ENCODE results near the gene CHL1. TPM values are rescaled to one million over a fixed set of nuclear protein-coding genes. Genes with fewer than 3 reads are reported as not detected.
A peak's percentile ranks its signal among the peaks of the same experiment; 100 is the strongest.

Gene CHL1
- total RNA-seq, 1 experiment from 2014 or later, result not detected

GRCh38 chr3:263393-263792 is 66.8 kb downstream of the CHL1 start:
- Mint-ChIP-seq H3K27me3 (ENCODE audit: insufficient read depth, unreplicated experiment) (no peaks in the 10 kb centered on the region), H3K4me3 (ENCODE audit: unreplicated experiment) (no peak overlapping the region), H3K36me3 (ENCODE audit: insufficient read depth, unreplicated experiment) (no peaks in the 10 kb centered on the region), H3K9me3 (ENCODE audit: unreplicated experiment) (no peaks in the 10 kb centered on the region), H3K4me1 (ENCODE audit: low read depth, unreplicated experiment) (no peaks in the 10 kb centered on the region), H3K27ac (ENCODE audit: unreplicated experiment) (no peak overlapping the region)
- peaks cover 23% of the 10 kb centered on the region for H3K4me1 ChIP-seq
- intact Hi-C loops (cut with micrococcal nuclease; ENCODE audit: unreplicated experiment), result no loop called here
- no peak overlapping the region for H3K4me3 ChIP-seq (ENCODE audit: low read depth, low read length)
- no peaks in the 10 kb centered on the region for H3K9me3 ChIP-seq
- no TSS peak for BruUV-seq (replicated peaks)
- no peaks in the 10 kb centered on the region for H3K36me3 ChIP-seq (ENCODE audit: control insufficient read depth, insufficient read depth, low read length)
- H3K27me3 ChIP-seq (replicated peaks; ENCODE audit: control insufficient read depth, insufficient read depth, low read length), result no peaks in the 10 kb centered on the region
- ChIA-PET POLR2A (no interaction called here), CTCF (no interaction called here)
- DNase-seq, result no peak
- TF ChIP-seq, protein P1, sequence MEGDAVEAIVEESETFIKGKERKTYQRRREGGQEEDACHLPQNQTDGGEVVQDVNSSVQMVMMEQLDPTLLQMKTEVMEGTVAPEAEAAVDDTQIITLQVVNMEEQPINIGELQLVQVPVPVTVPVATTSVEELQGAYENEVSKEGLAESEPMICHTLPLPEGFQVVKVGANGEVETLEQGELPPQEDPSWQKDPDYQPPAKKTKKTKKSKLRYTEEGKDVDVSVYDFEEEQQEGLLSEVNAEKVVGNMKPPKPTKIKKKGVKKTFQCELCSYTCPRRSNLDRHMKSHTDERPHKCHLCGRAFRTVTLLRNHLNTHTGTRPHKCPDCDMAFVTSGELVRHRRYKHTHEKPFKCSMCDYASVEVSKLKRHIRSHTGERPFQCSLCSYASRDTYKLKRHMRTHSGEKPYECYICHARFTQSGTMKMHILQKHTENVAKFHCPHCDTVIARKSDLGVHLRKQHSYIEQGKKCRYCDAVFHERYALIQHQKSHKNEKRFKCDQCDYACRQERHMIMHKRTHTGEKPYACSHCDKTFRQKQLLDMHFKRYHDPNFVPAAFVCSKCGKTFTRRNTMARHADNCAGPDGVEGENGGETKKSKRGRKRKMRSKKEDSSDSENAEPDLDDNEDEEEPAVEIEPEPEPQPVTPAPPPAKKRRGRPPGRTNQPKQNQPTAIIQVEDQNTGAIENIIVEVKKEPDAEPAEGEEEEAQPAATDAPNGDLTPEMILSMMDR (IDR thresholded peaks at IDR 0.05; ENCODE audit: insufficient read depth in 1 of 2, low read depth in 1 of 2, low read length in 1 of 2, severe bottlenecking in 1 of 2, unreplicated experiment in 1 of 2), result no peak

DNA sequence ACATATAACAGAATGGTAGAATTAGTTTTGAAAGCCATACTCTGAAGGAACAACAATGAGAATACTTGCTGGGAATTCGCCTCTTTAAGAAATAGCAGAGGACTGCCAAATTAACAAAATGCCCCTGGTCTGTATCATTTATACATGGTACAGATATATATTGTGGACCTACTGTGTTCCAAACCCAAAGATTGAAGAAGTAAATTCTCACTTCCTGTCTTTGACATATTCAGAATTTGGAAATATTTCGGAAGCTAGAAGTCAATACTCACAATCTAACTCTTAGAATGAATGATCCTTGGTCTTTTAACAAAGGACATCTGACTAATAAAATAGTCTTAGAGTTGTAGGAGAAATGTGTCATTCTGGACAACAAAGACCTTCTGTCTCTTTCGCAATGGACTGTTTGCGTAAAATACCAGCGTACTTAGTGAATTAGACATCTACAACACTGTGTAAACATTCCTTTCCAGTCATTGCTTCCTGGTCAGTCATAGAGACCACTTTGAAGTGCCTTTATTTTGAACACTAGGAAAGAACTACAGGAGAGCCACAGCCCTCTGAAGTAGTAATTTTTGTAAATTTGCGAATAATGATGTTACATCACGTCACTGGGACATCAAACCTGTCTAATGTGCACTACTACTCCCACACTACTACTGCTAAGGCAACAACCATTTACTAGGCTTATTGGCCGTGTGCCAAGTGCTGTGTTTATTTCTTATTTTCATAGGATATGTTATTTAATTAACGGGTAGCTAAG is 68.0 kb downstream of the CHL1 start:
- H3K9me3 Mint-ChIP-seq (ENCODE audit: unreplicated experiment), result no peaks in the 10 kb centered on the region
- BruUV-seq (replicated peaks), result no TSS peak
- CTCF ChIA-PET, result interaction anchor here (0.6 kb wide), 1 partner anchor 89 kb away, joined by 3 read pairs; no protein-coding TSS in a partner anchor
- H3K4me3 Mint-ChIP-seq (ENCODE audit: unreplicated experiment), result no peak overlapping the region
- Histone ChIP-seq H3K4me3 (ENCODE audit: low read depth, low read length) (no peak overlapping the region), H3K9me3 (no peaks in the 10 kb centered on the region), H3K27me3 (replicated peaks; ENCODE audit: control insufficient read depth, insufficient read depth, low read length) (no peaks in the 10 kb centered on the region), H3K36me3 (ENCODE audit: control insufficient read depth, insufficient read depth, low read length) (no peaks in the 10 kb centered on the region), H3K4me1 (peaks cover 23% of the 10 kb centered on the region)
- POLR2A ChIA-PET, result no interaction called here
- peak; percentile 35 to 56 for DNase-seq
- H3K27me3 Mint-ChIP-seq (ENCODE audit: insufficient read depth, unreplicated experiment), result no peaks in the 10 kb centered on the region
- no peaks in the 10 kb centered on the region for H3K4me1 Mint-ChIP-seq (ENCODE audit: low read depth, unreplicated experiment)
- TF ChIP-seq, protein P1 (IDR thresholded peaks at IDR 0.05; ENCODE audit: insufficient read depth in 1 of 2, low read depth in 1 of 2, low read length in 1 of 2, severe bottlenecking in 1 of 2, unreplicated experiment in 1 of 2), result no peak
- no peak overlapping the region for H3K27ac Mint-ChIP-seq (ENCODE audit: unreplicated experiment)
- intact Hi-C loops (cut with micrococcal nuclease; ENCODE audit: unreplicated experiment), result no loop called here
- no peaks in the 10 kb centered on the region for H3K36me3 Mint-ChIP-seq (ENCODE audit: insufficient read depth, unreplicated experiment)

- TF ChIP-seq, protein P1 (IDR thresholded peaks at IDR 0.05; ENCODE audit: insufficient read depth in 1 of 2, low read depth in 1 of 2, low read length in 1 of 2, severe bottlenecking in 1 of 2, unreplicated experiment in 1 of 2), result no peak
- ChIA-PET POLR2A (no interaction called here), CTCF (no interaction called here)
- Histone ChIP-seq H3K9me3 (no peaks in the 10 kb centered on the region), H3K4me3 (ENCODE audit: low read depth, low read length) (no peak overlapping the region), H3K36me3 (ENCODE audit: control insufficient read depth, insufficient read depth, low read length) (no peaks in the 10 kb centered on the region), H3K27me3 (replicated peaks; ENCODE audit: control insufficient read depth, insufficient read depth, low read length) (no peaks in the 10 kb centered on the region), H3K4me1 (peaks cover 23% of the 10 kb centered on the region)
- intact Hi-C loops (cut with micrococcal nuclease; ENCODE audit: unreplicated experiment), result no loop called here
- no peaks in the 10 kb centered on the region for H3K9me3 Mint-ChIP-seq (ENCODE audit: unreplicated experiment)
- DNase-seq, result no peak
- H3K36me3 Mint-ChIP-seq (ENCODE audit: insufficient read depth, unreplicated experiment), result no peaks in the 10 kb centered on the region
- peaks cover 2% of the 10 kb centered on the region for H3K27me3 Mint-ChIP-seq (ENCODE audit: insufficient read depth, unreplicated experiment)
- BruUV-seq (replicated peaks), result no TSS peak
- H3K27ac Mint-ChIP-seq (ENCODE audit: unreplicated experiment), result no peak overlapping the region
- H3K4me3 Mint-ChIP-seq (ENCODE audit: unreplicated experiment), result no peak overlapping the region
- no peaks in the 10 kb centered on the region for H3K4me1 Mint-ChIP-seq (ENCODE audit: low read depth, unreplicated experiment)
These were observed 70.5 kb downstream of the CHL1 start for GRCh38 chr3:267101-267500.
